ENCODE measurements around the gene PRELP.

- TF ChIP-seq FOXM1 (IDR thresholded peaks at IDR 0.05; ENCODE audit: borderline replicate concordance, low read depth) (no peak), MAX (IDR thresholded peaks at IDR 0.05) (no peak), REST (IDR thresholded peaks at IDR 0.05; ENCODE audit: low read depth) (no peak), CREB1 (IDR thresholded peaks at IDR 0.05; ENCODE audit: low read depth) (no peak), EP300 (IDR thresholded peaks at IDR 0.05; ENCODE audit: borderline replicate concordance) (no peak), CEBPB (IDR thresholded peaks at IDR 0.05) (no peak), TEAD4 (IDR thresholded peaks at IDR 0.05) (no peak), EGR1 (IDR thresholded peaks at IDR 0.05) (no peak)
Measured at GRCh38 chr1:203511930-203512329, 36.3 kb downstream of the PRELP start.

All from Ishikawa (cell line).